A673 (cell line): ENCODE data around the gene TDRD3. TPM values are rescaled to one million over a fixed set of nuclear protein-coding genes. Genes with fewer than 3 reads are reported as not detected.

Experiments
- BruUV-seq: library from RNA; stranded (reverse); fragments of 400-500 nt; replicated peaks from 2 replicates; lab custom pipeline; 2021; lab: Mats Ljungman, UMichigan
- CTCF ChIA-PET: fragments of 300-600 bp; sonication (Branson Sonifier 250); formaldehyde crosslinking; loops from one replicate; lab custom pipeline; 2022; ENCODE audit warnings: antibody characterized with exemption; lab: Charles Lee
- POLR2A ChIA-PET: fragments of 300-600 bp; sonication (Branson Sonifier 250); formaldehyde crosslinking; loops from one replicate; lab custom pipeline; 2022; ENCODE audit warnings: antibody characterized with exemption; ENCODE audit not compliant: low non-redundant PET; lab: Charles Lee
- DNase-seq: peaks from one replicate; pipeline ENCODE4 v3.0.0-alpha.2; 2015; ENCODE audit warnings: low spot score
- H3K27ac ChIP-seq: fragments of 200-600 bp; sonication (generic); 2 replicates; pipeline ENCODE4 v1.5.1; 2016; ENCODE audit warnings: mixed run types, low read depth, mild to moderate bottlenecking, mixed read lengths, antibody characterized with exemption, low read length; ENCODE audit not compliant: poor library complexity, severe bottlenecking
- H3K27me3 ChIP-seq: fragments of 200-600 bp; sonication (generic); replicated peaks from 2 replicates; pipeline ENCODE4 v1.6.1; 2017; ENCODE audit warnings: mixed run types, low read depth, mild to moderate bottlenecking, mixed read lengths, antibody characterized with exemption, low read length; ENCODE audit not compliant: insufficient read depth, poor library complexity
- H3K36me3 ChIP-seq: fragments of 200-600 bp; sonication (generic); 2 replicates; pipeline ENCODE4 v1.6.1; 2016; ENCODE audit warnings: mixed run types, mild to moderate bottlenecking, mixed read lengths, antibody characterized with exemption, low read length; ENCODE audit not compliant: insufficient read depth, poor library complexity, severe bottlenecking
- H3K4me1 ChIP-seq: fragments of 200-600 bp; sonication (generic); 2 replicates; pipeline ENCODE4 v1.6.1; 2017; ENCODE audit warnings: mixed run types, mild to moderate bottlenecking, mixed read lengths, antibody characterized with exemption, low read length; ENCODE audit not compliant: insufficient read depth, poor library complexity, severe bottlenecking
- H3K4me3 ChIP-seq: fragments of 200-600 bp; sonication (generic); 2 replicates; pipeline ENCODE4 v1.5.1; 2016; ENCODE audit warnings: low read depth, mixed run types, mild to moderate bottlenecking, mixed read lengths, low read length; ENCODE audit not compliant: poor library complexity, severe bottlenecking
- H3K9me3 ChIP-seq: fragments of 200-600 bp; sonication (generic); 2 replicates; pipeline ENCODE4 v1.6.1; 2016; ENCODE audit warnings: mixed run types, low read depth, mild to moderate bottlenecking, mixed read lengths, antibody characterized with exemption, low read length; ENCODE audit not compliant: poor library complexity, severe bottlenecking
- EZH2 ChIP-seq: fragments of 200-600 bp; sonication (generic); IDR thresholded peaks from 2 replicates; pipeline ENCODE4 v1.6.1; 2017; ENCODE audit warnings: borderline replicate concordance, low read depth, mild to moderate bottlenecking, mixed read lengths, antibody characterized with exemption, low read length; ENCODE audit not compliant: poor library complexity, severe bottlenecking
- intact Hi-C: fragments of 100-400 bp; cut with micrococcal nuclease; formaldehyde crosslinking; loops from one replicate; pipeline ENCODE4 v1.10.0; 2022; ENCODE audit not compliant: unreplicated experiment
- total RNA-seq: library from RNA; stranded (reverse); gene quantifications from 2 replicates; pipeline ENCODE4 v1.2.3, GENCODE V29; 2021
- TF ChIP-seq, protein P1 (sequence below): fragments of 300-800, 200-600 bp; sonication (generic); conservative IDR thresholded peaks from 2 replicates; pipeline ENCODE4 v1.5.1; 2017; ENCODE audit warnings: low read depth, mild to moderate bottlenecking, antibody characterized with exemption, low read length, moderate library complexity, mixed read lengths

TDRD3 gene
- total RNA-seq, 1 experiment from 2014 or later, result 30.7 TPM

GRCh38 chr13:60519496-60519895 is 122.5 kb downstream of the TDRD3 start:
- intact Hi-C loops, result no loop called here
- no peak overlapping the region for H3K27ac ChIP-seq
- no TSS peak for BruUV-seq
- H3K4me1 ChIP-seq, result no peaks in the 10 kb centered on the region
- H3K36me3 ChIP-seq, result no peaks in the 10 kb centered on the region
- no peaks in the 10 kb centered on the region for H3K9me3 ChIP-seq
- DNase-seq, result no peak
- POLR2A ChIA-PET, result no interaction called here
- no peak overlapping the region for H3K4me3 ChIP-seq
- no peaks in the 10 kb centered on the region for H3K27me3 ChIP-seq
- CTCF ChIA-PET, result no interaction called here
- TF ChIP-seq EZH2, result no peak
- TF ChIP-seq, protein P1, sequence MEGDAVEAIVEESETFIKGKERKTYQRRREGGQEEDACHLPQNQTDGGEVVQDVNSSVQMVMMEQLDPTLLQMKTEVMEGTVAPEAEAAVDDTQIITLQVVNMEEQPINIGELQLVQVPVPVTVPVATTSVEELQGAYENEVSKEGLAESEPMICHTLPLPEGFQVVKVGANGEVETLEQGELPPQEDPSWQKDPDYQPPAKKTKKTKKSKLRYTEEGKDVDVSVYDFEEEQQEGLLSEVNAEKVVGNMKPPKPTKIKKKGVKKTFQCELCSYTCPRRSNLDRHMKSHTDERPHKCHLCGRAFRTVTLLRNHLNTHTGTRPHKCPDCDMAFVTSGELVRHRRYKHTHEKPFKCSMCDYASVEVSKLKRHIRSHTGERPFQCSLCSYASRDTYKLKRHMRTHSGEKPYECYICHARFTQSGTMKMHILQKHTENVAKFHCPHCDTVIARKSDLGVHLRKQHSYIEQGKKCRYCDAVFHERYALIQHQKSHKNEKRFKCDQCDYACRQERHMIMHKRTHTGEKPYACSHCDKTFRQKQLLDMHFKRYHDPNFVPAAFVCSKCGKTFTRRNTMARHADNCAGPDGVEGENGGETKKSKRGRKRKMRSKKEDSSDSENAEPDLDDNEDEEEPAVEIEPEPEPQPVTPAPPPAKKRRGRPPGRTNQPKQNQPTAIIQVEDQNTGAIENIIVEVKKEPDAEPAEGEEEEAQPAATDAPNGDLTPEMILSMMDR, result no peak

GRCh38 chr13:60520902-60521569 is 124.0 kb downstream of the TDRD3 start:
- ChIA-PET POLR2A (no interaction called here), CTCF (no interaction called here)
- intact Hi-C loops, result no loop called here
- no peak for TF ChIP-seq EZH2
- TF ChIP-seq, protein P1, result no peak
- H3K27ac ChIP-seq, result no peak overlapping the region
- no peaks in the 10 kb centered on the region for H3K27me3 ChIP-seq
- DNase-seq, result no peak
- no peaks in the 10 kb centered on the region for H3K9me3 ChIP-seq
- no peak overlapping the region for H3K4me3 ChIP-seq
- no peaks in the 10 kb centered on the region for H3K36me3 ChIP-seq
- BruUV-seq, result no TSS peak
- no peaks in the 10 kb centered on the region for H3K4me1 ChIP-seq

DNA sequence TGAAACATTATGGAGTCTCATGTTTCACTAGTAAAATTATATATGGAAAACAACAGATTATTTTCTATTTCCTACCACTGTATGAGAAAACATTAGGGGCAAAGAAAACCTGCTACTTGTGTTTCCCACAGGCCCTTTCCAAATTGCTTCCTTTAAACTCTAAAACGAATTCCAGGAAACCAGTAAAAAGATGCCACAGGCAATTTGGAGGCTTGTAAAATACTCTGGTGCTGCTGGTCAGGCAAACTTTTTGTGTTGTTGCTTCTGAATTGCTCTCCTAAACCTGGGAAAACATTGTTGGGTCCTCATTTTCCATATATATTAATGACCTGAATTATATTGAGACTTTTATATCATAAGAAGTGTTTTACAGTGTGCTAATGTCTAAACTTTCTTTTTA is 141.5 kb downstream of the TDRD3 start:
- DNase-seq, result no peak
- Histone ChIP-seq H3K4me3 (no peak overlapping the region), H3K9me3 (no peaks in the 10 kb centered on the region), H3K4me1 (no peaks in the 10 kb centered on the region), H3K36me3 (no peaks in the 10 kb centered on the region), H3K27me3 (no peaks in the 10 kb centered on the region), H3K27ac (no peak overlapping the region)
- BruUV-seq, result no TSS peak
- CTCF ChIA-PET, result no interaction called here
- TF ChIP-seq, protein P1, result no peak
- TF ChIP-seq EZH2, result no peak
- POLR2A ChIA-PET, result no interaction called here
- intact Hi-C loops, result no loop called here
